Liver (tissue), 9 donors: Measurements from ENCODE around the gene MRPS11. TPM values are rescaled to one million over a fixed set of nuclear protein-coding genes. Genes with fewer than 3 reads are reported as not detected.
"Not testable (repeated sequence)": the region's sequence is repeated elsewhere in the genome, so short reads cannot be mapped to it uniquely, and the experiment has no call there.

Experiments used
- DNase-seq: peaks from one replicate; pipeline ENCODE4 v3.0.0-alpha.2; 2017; ENCODE audit warnings: low spot score
- H3K27ac ChIP-seq, 2 donors: one replicate each; pipeline ENCODE4 v1.7.0; 2013; ENCODE audit warnings: inconsistent platforms in 2 of 2, low read length in 2 of 2, control low read depth in 1 of 2, low read depth in 1 of 2, mild to moderate bottlenecking in 1 of 2
- H3K27me3 ChIP-seq, 4 donors: one replicate each; pipeline versions ENCODE4 v1.6.1 to v1.7.0; 2013; ENCODE audit warnings: low read length in 3 of 4, inconsistent platforms in 1 of 4, mild to moderate bottlenecking in 1 of 4, moderate library complexity in 1 of 4; ENCODE audit not compliant: control insufficient read depth in 4 of 4, insufficient read depth in 4 of 4
- H3K36me3 ChIP-seq, 4 donors: one replicate each; pipeline versions ENCODE4 v1.6.1 to v1.7.0; 2013; ENCODE audit warnings: low read length in 3 of 4, mild to moderate bottlenecking in 3 of 4, low read depth in 1 of 4, moderate library complexity in 1 of 4; ENCODE audit not compliant: control insufficient read depth in 4 of 4, insufficient read depth in 3 of 4
- H3K4me1 ChIP-seq, 4 donors: one replicate each; pipeline versions ENCODE4 v1.6.1 to v1.7.0; 2013; ENCODE audit warnings: low read length in 3 of 4, mild to moderate bottlenecking in 3 of 4, moderate library complexity in 1 of 4; ENCODE audit not compliant: control insufficient read depth in 4 of 4, insufficient read depth in 4 of 4
- H3K4me3 ChIP-seq, 3 donors: one replicate each; pipeline versions ENCODE4 v1.6.1 to v1.7.0; 2013; ENCODE audit warnings: low read length in 3 of 3, control low read depth in 1 of 3, low read depth in 1 of 3, mild to moderate bottlenecking in 1 of 3
- H3K9ac ChIP-seq, 2 donors: one replicate each; pipeline ENCODE4 v1.7.0; 2013; ENCODE audit warnings: low read length in 2 of 2, mild to moderate bottlenecking in 2 of 2, moderate library complexity in 2 of 2, control low read depth in 1 of 2, low read depth in 1 of 2
- H3K9me3 ChIP-seq, 4 donors: one replicate each; pipeline versions ENCODE4 v1.6.1 to v1.7.0; 2013; ENCODE audit warnings: low read length in 3 of 4; ENCODE audit not compliant: control insufficient read depth in 4 of 4
- ATF3 ChIP-seq: IDR thresholded peaks from 2 replicates; pipeline ENCODE4 v1.6.1; 2016; ENCODE audit warnings: antibody characterized with exemption
- FOXA1 ChIP-seq: IDR thresholded peaks from 2 replicates; pipeline ENCODE4 v1.6.1; 2016; ENCODE audit warnings: antibody characterized with exemption
- FOXA2 ChIP-seq: IDR thresholded peaks from 2 replicates; pipeline ENCODE4 v1.6.1; 2016; ENCODE audit warnings: antibody characterized with exemption
- GABPA ChIP-seq, 2 donors: IDR thresholded peaks in 1 of 2; conservative IDR thresholded peaks in 1 of 2; 2 replicates each; pipeline ENCODE4 v1.6.1; 2016; ENCODE audit warnings: antibody characterized with exemption in 2 of 2, mild to moderate bottlenecking in 1 of 2, moderate library complexity in 1 of 2
- JUND ChIP-seq, 2 donors: IDR thresholded peaks; 2 replicates each; pipeline ENCODE4 v1.6.1; 2016; ENCODE audit warnings: antibody characterized with exemption in 2 of 2
- NR2F2 ChIP-seq: IDR thresholded peaks from 2 replicates; pipeline ENCODE4 v1.6.1; 2016; ENCODE audit warnings: antibody characterized with exemption
- RAD21 ChIP-seq, 2 donors: IDR thresholded peaks; 2 replicates each; pipeline ENCODE4 v1.6.1; 2016; ENCODE audit warnings: antibody characterized with exemption in 2 of 2, mild to moderate bottlenecking in 2 of 2
- REST ChIP-seq: IDR thresholded peaks from 2 replicates; pipeline ENCODE4 v1.6.1; 2016; ENCODE audit warnings: antibody characterized with exemption, mild to moderate bottlenecking
- YY1 ChIP-seq: IDR thresholded peaks from 2 replicates; pipeline ENCODE4 v1.6.1; 2016; ENCODE audit warnings: antibody characterized with exemption, mild to moderate bottlenecking
- ZBTB33 ChIP-seq: IDR thresholded peaks from 2 replicates; pipeline ENCODE4 v1.6.1; 2016; ENCODE audit warnings: antibody characterized with exemption
- WGBS: extraction: QIAGEN DNeasy Blood & Tissue Kit; methylation state at CpG from one replicate; pipeline ENCODE4 v1.1.7; 2013; 5-methylcytosine and 5-hydroxymethylcytosine counted together
- polyA plus RNA-seq, 2 donors: library from polyadenylated mRNA; stranded (reverse) in 1 of 2; unstranded in 1 of 2; fragments of 200-250 nt in 1 of 2; fragments of >200 nt in 1 of 2; fragmentation: Nextera tagmentation in 1 of 2; extraction: Ambion mirVana in 1 of 2; gene quantifications; one replicate each; pipeline versions ENCODE4 v1.2.1 to v1.2.3, GENCODE V29; 2013 to 2015
- total RNA-seq, 2 donors: library from RNA; depleted of rRNA; stranded (reverse); fragments of >200 nt; gene quantifications; one replicate each; pipeline ENCODE4 v1.2.3, GENCODE V29; 2014
- donor health status: healthy.
- donor health status: healthy.
- donor health status: healthy.
- donor health status: healthy.
- donor health status: healthy.

The MRPS11 gene
- total and polyA plus RNA-seq, 4 donors, result 20.5 to 54.4 (median 32.3) TPM

- TF ChIP-seq JUND (IDR thresholded peaks at IDR 0.05) (no peak), FOXA1 (no peak)
Observed at GRCh38 chr15:88518903-88519302, 51.4 kb downstream of the MRPS11 start (continued).

GRCh38 chr15:88524094-88524493, 56.6 kb downstream of the MRPS11 start:
- H3K4me1 ChIP-seq, H3K9me3 ChIP-seq, H3K27me3 ChIP-seq, H3K4me3 ChIP-seq, H3K27ac ChIP-seq, DNase-seq, H3K9ac ChIP-seq: not testable (repeated sequence)
- 99% methylated on average over 23 of the region's 23 CpGs for WGBS
- peaks cover 2 to 13% (median 6%) of the 10 kb centered on the region in 4 donors for H3K36me3 ChIP-seq

- Histone ChIP-seq H3K9ac (no peak overlapping the region), H3K36me3 (peaks cover 2 to 16% (median 10%) of the 10 kb centered on the region in 4 donors)
- TF ChIP-seq NR2F2 (no peak), REST (no peak), RAD21 (IDR thresholded peaks at IDR 0.05) (no peak), FOXA2 (no peak), GABPA (IDR thresholded peaks at IDR 0.05 in 1 of 2, conservative IDR thresholded peaks at IDR 0.05 in 1 of 2) (no peak), ZBTB33 (no peak)
Observed at GRCh38 chr15:88525418-88525817, 57.9 kb downstream of the MRPS11 start.

GRCh38 chr15:88526247-88526879, 58.9 kb downstream of the MRPS11 start:
- no peak overlapping the region for H3K27ac ChIP-seq
- peaks cover 9 to 25% (median 16%) of the 10 kb centered on the region in 4 donors for H3K36me3 ChIP-seq
- no peaks in the 10 kb centered on the region for H3K4me1 ChIP-seq
- no peak for DNase-seq
- H3K27me3 ChIP-seq, result no peaks in the 10 kb centered on the region
- no peaks in the 10 kb centered on the region for H3K9me3 ChIP-seq
- H3K4me3 ChIP-seq, result no peak overlapping the region
- no peak overlapping the region for H3K9ac ChIP-seq
- TF ChIP-seq YY1 (no peak), REST (no peak), ATF3 (no peak)

More at GRCh38 chr15:88525418-88525817, 57.9 kb downstream of the MRPS11 start:
- DNase-seq, result no peak
- Histone ChIP-seq H3K9me3 (no peaks in the 10 kb centered on the region), H3K27me3 (no peaks in the 10 kb centered on the region), H3K4me1 (no peaks in the 10 kb centered on the region), H3K27ac (no peak overlapping the region), H3K4me3 (no peak overlapping the region)
